Large intestine (tissue), 3 donors: Measurements from ENCODE around the gene EML2. TPM values are rescaled to one million over a fixed set of nuclear protein-coding genes. Genes with fewer than 3 reads are reported as not detected.

ENCODE experiments used
- DNase-seq, 2 donors: peaks; one replicate each; pipeline versions ENCODE4 v3.0.0 to v3.0.0-alpha.2; 2013
- H3K27ac ChIP-seq: one replicate; pipeline ENCODE4 v1.5.1; 2013; ENCODE audit warnings: low read length
- H3K27me3 ChIP-seq: 2 replicates; pipeline ENCODE4 v1.6.1; 2013; ENCODE audit warnings: low read length; ENCODE audit not compliant: control insufficient read depth, insufficient read depth
- H3K36me3 ChIP-seq: 2 replicates; pipeline ENCODE4 v1.6.1; 2013; ENCODE audit warnings: low read length; ENCODE audit not compliant: control insufficient read depth, insufficient read depth
- H3K4me1 ChIP-seq: one replicate; pipeline ENCODE4 v1.6.1; 2013; ENCODE audit warnings: low read length; ENCODE audit not compliant: control insufficient read depth, insufficient read depth
- H3K4me3 ChIP-seq: one replicate; pipeline ENCODE4 v1.5.1; 2013; ENCODE audit warnings: low read length
- H3K9me3 ChIP-seq: one replicate; pipeline ENCODE4 v1.6.1; 2013; ENCODE audit warnings: mild to moderate bottlenecking, low read depth, low read length, moderate library complexity; ENCODE audit not compliant: control insufficient read depth
- WGBS: methylation state at CpG from one replicate; pipeline ENCODE4 v1.1.5; 2013; ENCODE audit warnings: low lambda C conversion rate; ENCODE audit not compliant: insufficient coverage; 5-methylcytosine and 5-hydroxymethylcytosine counted together
- polyA plus RNA-seq: library from polyadenylated mRNA; unstranded; fragments of 120-200 nt; gene quantifications from one replicate; pipeline ENCODE4 v1.2.1, GENCODE V29; 2013

The EML2 gene
- polyA plus RNA-seq, 1 donor, result 24.4 TPM

DNA sequence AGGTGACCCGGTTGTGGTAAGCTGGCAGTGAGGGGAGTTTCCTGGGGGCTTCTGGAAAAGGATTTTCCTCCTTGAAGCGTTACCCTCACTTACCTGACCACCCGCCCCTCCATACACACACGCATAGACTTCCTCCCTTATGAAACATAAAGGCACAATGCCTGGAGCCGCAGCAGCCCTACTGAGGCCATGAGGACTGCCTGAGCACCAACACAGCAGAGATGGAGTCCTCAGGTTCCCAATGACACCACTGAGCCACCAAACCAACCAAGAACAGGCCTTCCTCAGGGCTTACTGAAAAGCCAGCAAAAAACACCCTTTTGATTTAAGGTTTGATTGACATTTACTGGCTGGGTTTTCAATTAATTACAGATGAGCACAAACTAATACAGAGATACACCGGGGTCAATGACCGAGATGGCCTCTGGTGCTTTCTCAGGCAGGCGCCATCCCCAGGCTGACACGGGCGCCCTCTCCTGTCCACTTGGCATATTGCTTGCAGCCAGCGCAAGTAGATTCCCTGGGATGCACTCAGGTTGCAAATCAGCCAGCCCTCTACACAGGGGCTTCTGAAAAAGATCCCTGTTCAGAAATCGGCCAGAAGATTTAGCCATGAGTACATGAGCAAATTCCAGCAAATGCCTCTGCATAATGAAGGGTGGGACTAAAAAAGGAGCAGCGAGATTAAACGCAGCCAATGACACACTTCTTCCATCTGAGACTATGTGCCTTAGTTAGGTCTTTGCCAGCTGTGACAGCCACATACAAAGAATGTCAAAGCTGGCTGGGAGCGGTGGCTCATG lies 69.4 kb downstream of the EML2 start:
- Histone ChIP-seq H3K36me3 (peaks cover 4% of the 10 kb centered on the region), H3K27me3 (no peaks in the 10 kb centered on the region), H3K4me3 (no peak overlapping the region), H3K27ac (no peak overlapping the region), H3K9me3 (no peaks in the 10 kb centered on the region), H3K4me1 (no peaks in the 10 kb centered on the region)
- no CpG with 5 or more reads among the region's 15 CpGs for WGBS
- DNase-seq, result no peak

DNA sequence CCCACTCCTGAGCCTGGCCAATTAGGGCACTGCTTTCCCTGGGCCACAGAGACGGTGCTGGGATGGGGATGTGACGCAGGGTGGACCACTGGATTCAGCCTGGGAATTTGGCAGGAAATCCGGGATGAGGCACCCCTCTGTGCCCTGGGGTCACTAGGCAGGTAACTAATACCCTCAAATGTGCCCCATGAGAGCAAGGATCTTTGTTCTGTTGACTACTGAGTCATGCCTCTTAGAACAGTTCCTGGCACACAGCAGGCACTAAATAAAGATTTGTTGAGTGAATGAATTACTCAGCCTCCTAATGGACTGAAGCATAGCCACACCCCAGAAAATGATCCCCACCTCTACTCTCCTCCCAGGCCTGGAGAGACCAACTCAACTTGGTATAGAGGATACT lies 70.5 kb downstream of the EML2 start:
- H3K36me3 ChIP-seq, result peaks cover 4% of the 10 kb centered on the region
- no CpG with 5 or more reads among the region's 3 CpGs for WGBS
- no peak overlapping the region for H3K4me3 ChIP-seq
- H3K27me3 ChIP-seq, result no peaks in the 10 kb centered on the region
- no peaks in the 10 kb centered on the region for H3K4me1 ChIP-seq
- H3K27ac ChIP-seq, result no peak overlapping the region
- DNase-seq, result no peak
- H3K9me3 ChIP-seq, result no peaks in the 10 kb centered on the region

GRCh38 chr19:45567609-45568008 lies 71.6 kb downstream of the EML2 start:
- no CpG with 5 or more reads among the region's 2 CpGs for WGBS
- H3K9me3 ChIP-seq, result no peaks in the 10 kb centered on the region
- DNase-seq, result no peak
- no peak overlapping the region for H3K27ac ChIP-seq
- no peaks in the 10 kb centered on the region for H3K36me3 ChIP-seq
- H3K27me3 ChIP-seq, result no peaks in the 10 kb centered on the region
- no peak overlapping the region for H3K4me3 ChIP-seq
- H3K4me1 ChIP-seq, result no peaks in the 10 kb centered on the region

DNA sequence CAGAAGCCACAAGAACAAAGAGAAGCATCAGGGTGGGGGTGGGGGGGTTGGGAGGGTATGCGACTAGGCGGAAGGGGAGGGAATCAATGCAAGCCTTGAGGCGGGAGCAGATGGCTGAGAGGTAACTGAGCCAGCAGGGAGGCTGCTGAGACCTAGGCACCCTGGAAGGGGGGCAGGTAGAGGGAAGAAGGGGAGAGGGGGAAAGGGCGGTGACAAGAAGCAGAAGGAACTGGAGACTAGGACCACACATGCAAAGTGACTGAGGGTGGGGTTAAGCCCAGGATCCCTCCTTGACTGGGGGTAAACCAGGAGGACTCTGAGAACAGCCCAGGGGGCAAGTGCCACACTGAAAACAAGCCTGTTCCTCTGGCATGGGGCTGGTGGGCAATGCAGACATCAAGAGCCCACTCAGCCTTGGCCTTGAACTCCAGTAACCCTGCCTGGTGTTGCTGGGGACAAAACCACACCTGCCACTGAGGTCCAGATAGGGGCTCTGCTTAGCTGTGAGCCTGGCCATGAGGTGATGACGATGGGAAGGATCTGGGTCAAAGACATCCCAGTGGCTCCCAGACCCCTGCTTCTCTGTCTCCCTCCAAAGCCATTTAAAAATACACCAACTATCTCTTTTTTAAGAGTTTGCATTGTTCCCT lies 74.9 kb downstream of the EML2 start:
- Histone ChIP-seq H3K9me3 (no peaks in the 10 kb centered on the region), H3K4me3 (no peak overlapping the region), H3K36me3 (no peaks in the 10 kb centered on the region), H3K27ac (no peak overlapping the region), H3K4me1 (no peaks in the 10 kb centered on the region), H3K27me3 (no peaks in the 10 kb centered on the region)
- no CpG with 5 or more reads among the region's 5 CpGs for WGBS
- no peak for DNase-seq

GRCh38 chr19:45560686-45561085 lies 78.5 kb downstream of the EML2 start:
- WGBS, result no CpG with 5 or more reads among the region's 11 CpGs
- Histone ChIP-seq H3K27ac (no peak overlapping the region), H3K4me1 (peaks cover 3% of the 10 kb centered on the region), H3K9me3 (no peaks in the 10 kb centered on the region), H3K4me3 (no peak overlapping the region), H3K27me3 (no peaks in the 10 kb centered on the region), H3K36me3 (no peaks in the 10 kb centered on the region)
- DNase-seq, result no peak

- H3K4me1 ChIP-seq, result peaks cover 3% of the 10 kb centered on the region
- WGBS, result 75% methylated on average over 2 of the region's 5 CpGs
- no peaks in the 10 kb centered on the region for H3K36me3 ChIP-seq
- DNase-seq, result no peak
- no peak overlapping the region for H3K4me3 ChIP-seq
- H3K27ac ChIP-seq, result no peak overlapping the region
- H3K27me3 ChIP-seq, result no peaks in the 10 kb centered on the region
- no peaks in the 10 kb centered on the region for H3K9me3 ChIP-seq
Observed at GRCh38 chr19:45560038-45560437, 79.2 kb downstream of the EML2 start.

Other genes with a start within 250 kb of the EML2 start
- gene PPP1R13L, start 234.3 kb downstream of the EML2 start, polyA plus RNA-seq, result 11.0 TPM
- gene POLR1G, start 232.8 kb downstream of the EML2 start, polyA plus RNA-seq, result 4.1 TPM
- 66.3 TPM for gene ERCC1, start 215.5 kb downstream of the EML2 start, polyA plus RNA-seq
- 250 TPM for gene FOSB, start 171.4 kb downstream of the EML2 start, polyA plus RNA-seq
- 6.9 TPM for gene RTN2, start 142.3 kb downstream of the EML2 start, polyA plus RNA-seq
- gene PPM1N, start 141.0 kb downstream of the EML2 start, polyA plus RNA-seq, result 1.0 TPM
- 60.4 TPM for gene VASP, start 131.9 kb downstream of the EML2 start, polyA plus RNA-seq
- gene OPA3, start 54.6 kb downstream of the EML2 start, polyA plus RNA-seq, result 8.7 TPM
- 0.66 TPM for gene GPR4, start 37.2 kb downstream of the EML2 start, polyA plus RNA-seq
- gene GIPR, start 28.8 kb upstream of the EML2 start, polyA plus RNA-seq, result 8.1 TPM
- gene SNRPD2, start 52.6 kb upstream of the EML2 start, polyA plus RNA-seq, result 249 TPM
- 8.1 TPM for gene QPCTL, start 53.3 kb upstream of the EML2 start, polyA plus RNA-seq
- 13.9 TPM for gene FBXO46, start 91.5 kb upstream of the EML2 start, polyA plus RNA-seq
- not detected for gene MEIOSIN, start 94.0 kb upstream of the EML2 start, polyA plus RNA-seq
- gene SIX5, start 129.9 kb upstream of the EML2 start, polyA plus RNA-seq, result 9.3 TPM
- 49.4 TPM for gene DMPK, start 143.1 kb upstream of the EML2 start, polyA plus RNA-seq
- 24.4 TPM for gene DMWD, start 153.4 kb upstream of the EML2 start, polyA plus RNA-seq
- gene RSPH6A, start 175.9 kb upstream of the EML2 start, polyA plus RNA-seq, result 0.01 TPM
- 65.0 TPM for gene SYMPK, start 223.8 kb upstream of the EML2 start, polyA plus RNA-seq
- 21.3 TPM for gene FOXA3, start 224.9 kb upstream of the EML2 start, polyA plus RNA-seq
- gene IRF2BP1, start 246.7 kb upstream of the EML2 start, polyA plus RNA-seq, result 21.1 TPM